Measurements from ENCODE around the gene APP.

APP gene

DNA sequence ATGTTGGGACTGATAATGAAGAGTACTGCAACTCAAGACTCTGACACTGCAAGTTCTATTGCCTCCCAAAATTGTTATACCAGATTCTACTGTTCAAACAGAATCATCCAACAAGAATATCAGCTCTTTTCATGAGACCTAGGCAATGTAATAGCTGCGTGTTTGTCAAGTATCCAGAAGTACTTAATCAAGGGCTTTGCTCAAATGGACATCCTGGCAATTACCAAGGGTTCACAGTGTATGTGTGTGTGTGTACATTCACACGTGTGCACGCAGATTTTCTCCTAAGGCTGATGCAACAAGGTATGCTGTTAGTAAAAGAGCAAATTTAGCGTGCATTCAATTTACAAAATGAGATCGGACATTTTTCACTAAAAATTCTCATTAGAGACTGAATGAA lies 261.2 kb downstream of the APP start:
- no peaks in the 10 kb centered on the region for H3K9me3 Mint-ChIP-seq
- H3K36me3 Mint-ChIP-seq = peaks cover 7% of the 10 kb centered on the region
- no peak overlapping the region for H3K27ac Mint-ChIP-seq
- peaks cover 10% of the 10 kb centered on the region for H3K4me1 Mint-ChIP-seq
- no peaks in the 10 kb centered on the region for H3K27me3 Mint-ChIP-seq
- no peak overlapping the region for H3K4me3 Mint-ChIP-seq
- no peak for ATAC-seq

DNA sequence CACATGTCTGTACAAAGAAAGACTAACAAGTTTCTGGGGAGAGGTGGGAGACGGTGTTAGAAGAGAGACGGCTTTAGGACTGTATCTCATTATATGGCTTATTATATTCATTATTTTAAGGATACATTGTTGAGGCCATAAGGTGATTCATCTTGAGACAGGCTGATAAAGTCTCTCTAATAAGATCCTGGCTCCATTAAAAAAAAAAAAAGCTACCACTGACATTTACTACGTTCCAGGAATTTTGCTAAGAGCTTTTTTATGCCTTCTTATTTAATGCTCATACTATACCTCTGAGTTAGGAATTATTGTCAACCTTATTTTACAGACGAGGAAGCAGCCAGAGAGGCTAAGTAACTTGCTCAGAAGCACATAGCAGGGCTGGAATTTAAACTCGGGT lies 262.1 kb downstream of the APP start:
- H3K9me3 Mint-ChIP-seq = no peaks in the 10 kb centered on the region
- H3K27ac Mint-ChIP-seq = no peak overlapping the region
- no peaks in the 10 kb centered on the region for H3K27me3 Mint-ChIP-seq
- no peak for ATAC-seq
- H3K36me3 Mint-ChIP-seq = peaks cover 7% of the 10 kb centered on the region
- no peak overlapping the region for H3K4me3 Mint-ChIP-seq
- peaks cover 9% of the 10 kb centered on the region for H3K4me1 Mint-ChIP-seq

DNA sequence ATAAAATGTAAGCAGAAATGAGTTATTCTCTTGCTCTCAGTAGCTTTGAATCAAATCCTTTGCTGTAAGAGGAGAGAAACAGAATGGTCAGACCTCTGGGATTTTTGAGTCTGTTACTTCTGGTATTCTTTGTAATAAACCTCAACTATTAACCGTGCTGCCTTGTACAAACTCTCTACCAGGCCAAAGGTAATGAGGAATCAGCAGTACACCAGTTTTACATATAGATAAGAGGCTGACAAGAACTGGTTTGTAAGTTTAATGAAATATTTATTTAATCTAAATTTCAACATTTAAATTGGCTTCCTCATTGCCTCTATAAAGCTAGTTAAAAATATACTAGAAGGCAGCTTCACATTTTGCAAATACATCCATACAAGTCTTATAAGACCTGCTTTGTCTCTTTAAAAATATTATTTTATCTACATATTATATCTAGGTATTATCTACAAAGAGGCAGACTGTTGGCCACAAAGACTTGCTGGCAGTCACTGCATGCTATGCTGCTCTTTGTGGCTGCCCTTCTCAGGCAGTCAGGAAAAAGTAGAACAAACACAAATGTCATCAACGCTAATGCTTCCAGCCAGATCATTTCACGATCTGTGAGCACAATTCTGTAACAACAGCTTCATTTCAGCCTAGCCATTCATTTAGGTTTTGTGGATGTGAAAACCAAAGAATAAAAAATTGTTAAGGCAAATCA lies 262.8 kb downstream of the APP start:
- no peak overlapping the region for H3K27ac Mint-ChIP-seq
- H3K4me3 Mint-ChIP-seq = no peak overlapping the region
- no peaks in the 10 kb centered on the region for H3K9me3 Mint-ChIP-seq
- H3K4me1 Mint-ChIP-seq = peaks cover 8% of the 10 kb centered on the region
- H3K36me3 Mint-ChIP-seq = peaks cover 7% of the 10 kb centered on the region
- ATAC-seq = no peak
- no peaks in the 10 kb centered on the region for H3K27me3 Mint-ChIP-seq

DNA sequence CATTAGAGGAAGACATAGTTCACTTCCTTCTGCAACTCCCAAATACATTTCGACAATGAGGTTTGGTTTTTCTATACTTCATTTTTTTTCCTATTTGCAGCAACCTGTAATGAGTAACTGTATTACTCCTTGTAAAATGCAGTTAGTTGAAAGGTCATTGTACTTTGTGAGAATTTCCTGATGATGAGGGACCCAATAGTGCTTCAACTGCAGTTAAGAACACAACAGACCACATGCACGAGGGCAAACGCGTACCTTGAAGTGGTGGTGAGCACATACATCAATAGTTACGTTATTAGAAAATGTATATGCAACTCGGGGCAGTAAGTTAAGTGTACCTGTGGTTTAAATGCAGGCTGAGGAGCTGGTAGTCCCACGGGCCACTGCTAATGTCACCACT lies 264.0 kb downstream of the APP start:
- no peak for ATAC-seq
- Mint-ChIP-seq H3K36me3 (peaks cover 7% of the 10 kb centered on the region), H3K9me3 (no peaks in the 10 kb centered on the region), H3K27ac (no peak overlapping the region), H3K27me3 (no peaks in the 10 kb centered on the region), H3K4me3 (no peak overlapping the region), H3K4me1 (peaks cover 8% of the 10 kb centered on the region)

DNA sequence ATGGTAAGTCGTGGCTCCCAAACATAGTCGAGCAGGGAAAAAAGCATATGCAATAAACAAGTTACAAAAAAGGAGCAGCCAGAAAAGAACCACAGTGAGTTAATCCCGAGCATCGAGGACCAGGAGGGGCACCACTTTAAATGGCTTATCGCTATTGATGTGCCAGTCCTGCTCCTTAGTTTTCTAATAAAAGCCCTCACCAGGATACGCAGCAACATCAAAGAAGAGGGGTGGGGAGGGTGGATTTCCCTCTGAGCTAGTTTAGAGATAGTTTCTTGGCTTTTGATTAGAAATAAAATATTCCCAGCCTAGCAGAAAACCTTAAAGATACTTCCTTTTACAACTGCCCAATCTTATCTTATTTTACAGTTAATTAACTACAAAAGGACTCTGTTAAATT lies 265.4 kb downstream of the APP start:
- peaks cover 7% of the 10 kb centered on the region for H3K36me3 Mint-ChIP-seq
- no peak for ATAC-seq
- no peaks in the 10 kb centered on the region for H3K9me3 Mint-ChIP-seq
- no peaks in the 10 kb centered on the region for H3K27me3 Mint-ChIP-seq
- no peak overlapping the region for H3K4me3 Mint-ChIP-seq
- H3K4me1 Mint-ChIP-seq = peaks cover 8% of the 10 kb centered on the region
- no peak overlapping the region for H3K27ac Mint-ChIP-seq

DNA sequence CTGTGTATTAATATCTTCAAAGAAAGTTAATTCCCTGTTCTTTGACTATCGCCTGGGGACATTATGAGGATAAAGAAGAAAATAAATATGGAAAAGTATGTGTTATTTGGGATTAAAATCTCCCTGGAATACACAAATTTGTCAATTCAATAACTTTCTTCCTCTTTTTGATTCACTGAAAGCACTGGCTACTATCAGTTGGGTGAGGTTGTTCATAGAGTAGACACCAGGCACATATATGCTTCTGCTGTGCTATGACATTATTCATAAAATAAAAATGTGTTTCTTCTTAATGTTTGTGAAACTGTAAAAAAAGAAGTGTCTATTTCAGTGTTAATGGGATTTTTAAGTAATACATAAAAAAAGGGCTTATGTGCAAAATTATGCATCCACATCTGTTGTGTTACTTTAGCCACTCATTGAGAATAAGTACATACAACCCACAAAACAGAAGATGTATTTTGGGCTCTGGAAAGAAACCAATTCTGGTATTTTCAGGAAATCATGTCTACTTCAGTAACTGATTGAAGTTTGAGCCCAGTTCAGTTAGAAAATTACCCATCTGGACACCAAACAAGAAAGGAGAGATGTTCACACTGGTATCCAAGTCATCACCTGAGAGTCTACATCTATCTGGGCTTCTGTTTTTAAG lies 266.4 kb downstream of the APP start:
- peak overlapping the region; percentile 45 for H3K27ac Mint-ChIP-seq
- no peak for ATAC-seq
- peaks cover 7% of the 10 kb centered on the region for H3K36me3 Mint-ChIP-seq
- H3K4me1 Mint-ChIP-seq = peaks cover 8% of the 10 kb centered on the region
- H3K27me3 Mint-ChIP-seq = no peaks in the 10 kb centered on the region
- H3K9me3 Mint-ChIP-seq = no peaks in the 10 kb centered on the region
- H3K4me3 Mint-ChIP-seq = peak overlapping the region; percentile 8

DNA sequence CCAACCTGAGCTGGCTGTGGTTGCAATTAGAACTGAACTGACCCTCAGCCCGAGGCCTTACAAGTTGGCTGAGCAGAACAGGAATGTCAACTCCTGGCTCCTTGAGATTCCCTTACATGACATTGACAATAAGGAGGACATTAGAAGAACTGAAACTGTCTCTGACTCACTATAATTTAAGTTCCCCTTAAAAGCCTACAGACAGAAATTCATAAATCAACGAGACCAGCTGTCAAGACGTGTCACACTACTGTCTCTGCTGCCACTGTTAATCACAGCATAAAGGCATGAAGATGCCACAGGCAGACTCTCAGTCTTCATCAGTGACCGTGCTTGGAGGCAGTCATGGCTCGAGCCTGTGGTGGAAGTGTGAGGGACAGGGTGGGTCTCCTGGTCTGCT lies 267.0 kb downstream of the APP start:
- H3K4me3 Mint-ChIP-seq = peak overlapping the region; percentile 8
- no peaks in the 10 kb centered on the region for H3K9me3 Mint-ChIP-seq
- no peaks in the 10 kb centered on the region for H3K27me3 Mint-ChIP-seq
- peak overlapping the region; percentile 45 for H3K27ac Mint-ChIP-seq
- peak; percentile 92 for ATAC-seq
- H3K36me3 Mint-ChIP-seq = peaks cover 6% of the 10 kb centered on the region
- peaks cover 8% of the 10 kb centered on the region for H3K4me1 Mint-ChIP-seq

DNA sequence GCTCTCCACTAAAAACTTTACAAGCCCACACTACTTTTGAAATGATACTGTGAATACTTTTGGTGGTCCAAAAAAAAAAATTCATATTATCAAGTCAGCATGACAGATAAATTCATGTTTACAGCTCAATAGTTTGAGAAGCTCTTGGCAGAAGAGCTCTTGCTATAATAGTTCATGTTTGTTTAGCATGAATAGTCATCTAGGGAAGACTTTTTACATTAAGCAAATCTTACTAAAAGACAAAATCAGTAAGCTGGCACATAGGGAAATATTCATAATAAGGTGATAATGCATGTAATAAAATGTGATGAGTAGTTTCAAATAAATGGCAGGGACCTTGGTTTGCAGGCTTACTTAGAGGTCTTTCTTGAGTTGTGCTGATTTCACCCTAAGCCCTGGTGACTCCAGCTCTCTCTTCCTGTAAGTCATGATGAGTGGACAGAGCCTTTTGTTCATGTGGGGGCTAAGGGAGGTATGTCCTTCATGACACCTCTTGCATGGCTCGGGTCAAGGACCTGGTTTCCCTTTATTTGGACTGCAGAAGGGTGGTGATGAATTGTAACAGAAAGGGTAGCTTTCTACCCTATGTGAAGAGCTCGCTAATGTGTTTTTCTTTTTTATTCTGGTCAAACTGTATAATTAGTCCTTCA lies 269.1 kb downstream of the APP start:
- H3K4me1 Mint-ChIP-seq = peaks cover 8% of the 10 kb centered on the region
- no peaks in the 10 kb centered on the region for H3K27me3 Mint-ChIP-seq
- H3K4me3 Mint-ChIP-seq = no peak overlapping the region
- no peak for ATAC-seq
- no peak overlapping the region for H3K27ac Mint-ChIP-seq
- no peaks in the 10 kb centered on the region for H3K36me3 Mint-ChIP-seq
- H3K9me3 Mint-ChIP-seq = no peaks in the 10 kb centered on the region

DNA sequence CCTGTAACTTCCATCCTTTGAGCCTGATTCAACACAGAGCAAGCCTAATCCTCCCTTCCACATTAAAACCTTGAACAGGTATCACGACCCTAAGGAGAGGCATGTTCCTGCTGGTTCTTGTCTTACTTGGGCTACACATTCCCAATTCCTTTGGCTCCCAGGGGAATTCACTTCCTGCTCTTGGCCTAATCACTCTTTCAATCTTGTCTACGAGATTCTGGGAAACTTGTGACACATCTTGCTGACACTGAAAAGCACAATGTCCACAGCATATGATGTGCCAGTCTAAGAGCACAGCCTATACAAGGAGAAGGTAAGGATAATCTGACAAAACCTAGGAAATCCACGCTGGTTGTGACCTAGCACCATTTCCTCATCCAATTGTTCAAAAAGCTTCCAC lies 271.9 kb downstream of the APP start:
- ATAC-seq = no peak
- no peaks in the 10 kb centered on the region for H3K27me3 Mint-ChIP-seq
- H3K27ac Mint-ChIP-seq = no peak overlapping the region

DNA sequence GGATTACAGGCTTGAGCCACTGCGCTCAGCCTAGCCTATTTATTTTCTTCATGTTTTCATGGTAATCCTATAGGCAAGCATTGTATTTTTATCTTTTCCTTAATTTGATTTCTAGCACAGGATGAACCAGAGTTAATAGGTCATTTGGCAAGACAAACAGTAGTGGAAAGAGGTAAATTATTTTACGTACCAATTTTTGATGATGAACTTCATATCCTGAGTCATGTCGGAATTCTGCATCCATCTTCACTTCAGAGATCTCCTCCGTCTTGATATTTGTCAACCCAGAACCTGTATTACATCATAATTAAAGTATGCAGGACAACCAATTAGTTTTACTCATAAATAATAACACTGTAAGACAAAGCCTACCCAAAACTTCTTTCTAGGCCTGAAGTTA lies 273.2 kb downstream of the APP start:
- H3K27ac Mint-ChIP-seq = no peak overlapping the region
- no peak for ATAC-seq
- H3K27me3 Mint-ChIP-seq = no peaks in the 10 kb centered on the region
- peaks cover 13% of the 10 kb centered on the region for H3K36me3 Mint-ChIP-seq
- H3K9me3 Mint-ChIP-seq = no peaks in the 10 kb centered on the region
- no peaks in the 10 kb centered on the region for H3K4me1 Mint-ChIP-seq
- H3K4me3 Mint-ChIP-seq = no peak overlapping the region

More for the DNA sequence above, 271.9 kb downstream of the APP start:
- H3K36me3 Mint-ChIP-seq = peaks cover 6% of the 10 kb centered on the region
- no peak overlapping the region for H3K4me3 Mint-ChIP-seq
- peaks cover 4% of the 10 kb centered on the region for H3K4me1 Mint-ChIP-seq
- H3K9me3 Mint-ChIP-seq = no peaks in the 10 kb centered on the region

DNA sequence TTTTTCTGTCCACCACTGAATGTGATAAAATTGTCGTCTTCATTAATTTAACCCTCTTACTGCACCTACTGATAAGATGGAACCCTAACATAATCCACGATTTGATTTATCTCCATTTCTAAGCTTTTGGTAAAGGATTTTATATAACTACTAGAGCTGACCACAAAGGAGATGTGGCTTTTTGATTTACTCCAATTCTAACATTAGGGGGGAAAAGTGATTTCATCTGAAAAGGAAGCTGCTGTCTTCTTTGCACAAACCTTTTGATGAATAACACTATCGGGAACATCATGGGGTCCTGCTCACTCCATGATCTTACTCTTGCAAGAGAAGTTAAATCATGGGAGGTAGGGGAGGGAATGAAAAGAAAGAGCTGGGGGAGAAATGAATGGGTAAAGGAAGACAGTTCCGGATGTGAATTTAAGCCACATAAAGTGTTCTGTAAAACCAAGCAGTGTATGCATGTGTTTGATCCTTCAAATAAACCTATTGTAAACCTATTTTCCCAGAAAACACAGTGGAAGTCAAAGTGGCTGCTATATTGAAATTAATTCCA lies 274.0 kb downstream of the APP start:
- ATAC-seq = no peak
- H3K4me3 Mint-ChIP-seq = no peak overlapping the region
- H3K27ac Mint-ChIP-seq = no peak overlapping the region
- H3K36me3 Mint-ChIP-seq = peaks cover 13% of the 10 kb centered on the region
- no peaks in the 10 kb centered on the region for H3K27me3 Mint-ChIP-seq
- no peaks in the 10 kb centered on the region for H3K4me1 Mint-ChIP-seq
- H3K9me3 Mint-ChIP-seq = no peaks in the 10 kb centered on the region

DNA sequence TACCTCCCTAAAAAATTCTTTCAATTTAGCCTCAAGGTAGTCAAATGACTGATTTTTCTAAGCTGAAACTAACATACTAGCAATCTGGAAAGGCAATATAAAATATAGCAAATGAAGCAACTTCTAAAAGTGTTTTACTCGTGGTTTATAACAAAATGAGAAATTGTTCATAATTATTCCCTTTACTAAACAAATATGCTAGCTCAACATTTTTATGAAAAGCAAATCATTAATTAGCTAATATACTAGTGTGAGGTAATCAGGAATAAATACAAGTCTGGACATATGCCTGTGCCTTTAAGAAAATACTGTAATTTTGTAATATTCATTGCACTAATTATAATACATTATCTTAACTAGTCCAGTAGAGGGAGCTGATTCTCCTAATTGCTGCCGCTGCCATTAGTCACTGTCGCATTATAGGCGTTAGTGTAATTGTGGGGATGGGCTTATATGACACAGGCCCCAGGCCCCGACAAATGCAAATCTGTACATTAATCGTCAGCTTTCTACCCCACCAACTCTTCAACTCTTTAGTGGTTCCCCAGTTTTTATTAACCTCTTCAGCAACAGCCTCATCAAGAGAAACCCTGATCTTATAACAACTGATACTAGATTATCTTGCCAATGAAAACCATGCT lies 274.9 kb downstream of the APP start:
- no peak overlapping the region for H3K27ac Mint-ChIP-seq
- no peaks in the 10 kb centered on the region for H3K9me3 Mint-ChIP-seq
- no peak overlapping the region for H3K4me3 Mint-ChIP-seq
- H3K4me1 Mint-ChIP-seq = no peaks in the 10 kb centered on the region
- H3K36me3 Mint-ChIP-seq = peaks cover 13% of the 10 kb centered on the region
- ATAC-seq = peak; percentile 60
- H3K27me3 Mint-ChIP-seq = no peaks in the 10 kb centered on the region

DNA sequence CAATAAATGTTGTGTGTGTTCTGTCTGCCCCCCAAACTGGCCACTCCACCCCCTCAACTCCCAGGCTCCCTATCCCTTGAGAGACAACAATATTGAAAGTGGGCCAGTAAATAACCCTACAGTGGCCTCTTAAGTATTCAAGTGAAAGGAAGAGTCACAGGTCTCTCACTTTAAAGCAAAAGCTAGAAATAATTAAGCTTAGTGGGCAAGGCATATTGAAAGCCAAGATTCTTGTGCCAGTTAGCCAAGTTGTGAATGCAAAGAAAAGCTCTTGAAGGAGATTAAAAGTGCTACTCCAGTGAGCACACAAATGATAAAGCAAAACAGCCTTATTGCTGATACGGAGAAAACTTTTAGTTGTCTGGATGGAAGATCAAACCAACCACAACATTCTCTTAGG lies 277.4 kb downstream of the APP start:
- Mint-ChIP-seq H3K27me3 (no peaks in the 10 kb centered on the region), H3K9me3 (no peaks in the 10 kb centered on the region), H3K4me1 (no peaks in the 10 kb centered on the region), H3K36me3 (peaks cover 27% of the 10 kb centered on the region), H3K27ac (no peak overlapping the region), H3K4me3 (no peak overlapping the region)
- no peak for ATAC-seq

DNA sequence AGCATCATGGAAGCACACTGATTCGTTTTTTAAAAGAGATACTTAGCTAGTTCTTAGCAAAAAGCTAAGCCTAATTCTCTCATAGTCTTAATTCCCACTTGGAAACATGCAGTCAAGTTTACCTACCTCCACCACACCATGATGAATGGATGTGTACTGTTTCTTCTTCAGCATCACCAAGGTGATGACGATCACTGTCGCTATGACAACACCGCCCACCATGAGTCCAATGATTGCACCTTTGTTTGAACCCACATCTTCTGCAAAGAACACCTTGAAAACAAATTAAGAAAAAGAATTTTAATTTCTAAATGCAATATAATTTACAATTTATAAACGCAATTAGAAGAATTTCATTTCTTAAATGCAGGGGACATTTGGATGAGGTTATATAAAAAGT lies 279.0 kb downstream of the APP start:
- Mint-ChIP-seq H3K27ac (no peak overlapping the region), H3K27me3 (no peaks in the 10 kb centered on the region), H3K4me1 (no peaks in the 10 kb centered on the region), H3K9me3 (no peaks in the 10 kb centered on the region), H3K4me3 (no peak overlapping the region), H3K36me3 (peaks cover 35% of the 10 kb centered on the region)
- no peak for ATAC-seq

DNA sequence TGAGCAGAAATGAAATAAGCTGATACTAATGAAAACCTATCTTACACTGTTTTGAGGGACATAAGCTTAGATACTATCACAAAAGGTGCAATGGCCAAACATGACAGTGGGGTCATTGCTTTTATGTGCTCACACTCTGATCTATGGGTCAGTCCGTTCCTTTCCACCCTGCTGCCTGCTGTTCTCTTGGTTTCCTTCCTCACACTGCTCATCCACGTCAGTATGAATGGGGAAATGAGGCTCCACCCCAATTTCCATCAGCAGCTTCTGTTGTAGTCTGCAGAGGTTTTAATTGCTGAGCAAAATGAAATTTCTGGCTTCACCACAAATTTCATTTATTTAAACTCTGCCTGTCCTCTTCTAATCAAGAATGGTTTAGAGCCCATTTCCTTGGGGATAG lies 280.6 kb downstream of the APP start:
- Mint-ChIP-seq H3K36me3 (peaks cover 38% of the 10 kb centered on the region), H3K4me3 (no peak overlapping the region), H3K9me3 (no peaks in the 10 kb centered on the region), H3K4me1 (no peaks in the 10 kb centered on the region), H3K27ac (no peak overlapping the region), H3K27me3 (no peaks in the 10 kb centered on the region)
- no peak for ATAC-seq
